Measurements from ENCODE around the gene TBL1X.

Gene TBL1X

GRCh38 chrX:9538544-9539045, 73.7 kb downstream of the TBL1X start:
- DNase-seq: no peak

DNA sequence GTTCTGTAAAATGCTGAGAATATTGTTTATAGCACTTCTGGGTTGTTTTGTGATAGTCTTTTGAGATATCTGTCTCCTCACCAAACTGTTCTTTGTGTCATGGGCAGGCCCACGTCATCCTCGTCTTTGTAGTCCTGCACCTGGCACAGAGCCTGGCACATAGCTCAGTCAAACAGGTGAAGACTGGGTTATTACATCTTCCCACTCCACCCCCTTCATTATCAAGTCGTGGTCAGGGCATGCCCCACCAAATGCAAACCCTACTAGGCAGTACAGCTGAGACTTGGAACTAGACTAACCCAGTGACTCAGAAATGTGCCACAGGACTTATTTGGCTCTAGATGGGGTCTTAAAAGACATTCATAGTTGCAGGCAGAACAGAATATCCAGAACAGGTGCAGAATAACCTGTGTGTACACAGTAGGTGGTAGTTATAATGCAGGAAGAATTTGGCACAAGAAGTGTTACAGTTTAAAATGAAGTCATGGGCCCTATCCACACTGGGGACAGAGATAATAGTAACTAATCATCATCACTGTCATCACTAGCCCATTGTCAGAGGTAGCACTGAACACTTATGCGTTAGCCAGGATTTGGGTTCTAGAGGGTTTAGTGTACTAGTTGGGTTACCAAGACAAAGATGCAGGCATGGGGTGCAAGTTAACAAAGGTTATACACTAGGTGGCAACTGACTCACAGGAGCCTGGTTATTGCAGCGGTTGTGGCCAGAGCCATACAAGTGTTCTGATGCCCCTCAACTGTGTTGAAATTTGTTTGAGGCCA, 74.9 kb downstream of the TBL1X start:
- no peak for DNase-seq

- DNase-seq: no peak
These were observed 77.4 kb downstream of the TBL1X start for GRCh38 chrX:9542106-9542760.

- no peak for DNase-seq
These were observed 77.9 kb downstream of the TBL1X start for GRCh38 chrX:9542761-9543111.

DNA sequence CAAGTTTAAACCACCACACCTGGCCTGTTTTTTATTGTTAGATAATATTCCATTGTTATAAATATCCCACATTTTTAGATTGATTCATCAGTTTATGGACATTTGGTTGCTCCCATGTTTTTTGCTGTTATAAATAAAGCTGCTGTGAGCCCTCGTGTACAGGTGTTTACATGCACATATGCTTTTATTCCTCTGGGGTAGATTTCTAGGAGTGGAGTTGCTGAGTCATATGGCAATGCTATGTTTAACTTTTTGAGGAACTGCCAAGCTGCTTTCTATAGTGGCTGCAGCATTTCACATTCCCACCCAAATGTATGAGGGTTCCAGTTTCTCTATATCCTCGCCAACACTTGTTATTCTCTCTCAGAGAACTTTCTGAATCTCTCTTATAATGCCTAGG, 90.5 kb downstream of the TBL1X start:
- DNase-seq: no peak

DNA sequence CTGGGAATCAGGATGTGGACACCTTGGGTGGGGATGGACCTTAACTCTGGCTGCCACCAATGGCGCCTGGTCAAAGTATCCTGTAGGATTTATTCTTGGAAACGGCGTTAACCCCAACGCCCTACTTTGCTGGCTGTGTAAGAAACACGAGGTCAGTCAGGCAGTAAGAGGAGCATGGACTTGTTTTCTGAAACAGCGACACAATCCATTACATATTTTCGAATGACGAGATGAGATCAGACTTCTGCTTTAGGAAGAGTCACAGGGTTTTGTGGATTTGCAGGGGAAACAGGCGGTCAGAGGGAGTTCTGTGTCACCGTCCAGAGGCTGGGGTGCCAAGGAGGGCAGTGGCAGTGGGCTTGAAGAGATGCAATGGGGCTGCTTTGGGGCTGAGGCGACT, 92.2 kb downstream of the TBL1X start:
- no peak for DNase-seq

DNA sequence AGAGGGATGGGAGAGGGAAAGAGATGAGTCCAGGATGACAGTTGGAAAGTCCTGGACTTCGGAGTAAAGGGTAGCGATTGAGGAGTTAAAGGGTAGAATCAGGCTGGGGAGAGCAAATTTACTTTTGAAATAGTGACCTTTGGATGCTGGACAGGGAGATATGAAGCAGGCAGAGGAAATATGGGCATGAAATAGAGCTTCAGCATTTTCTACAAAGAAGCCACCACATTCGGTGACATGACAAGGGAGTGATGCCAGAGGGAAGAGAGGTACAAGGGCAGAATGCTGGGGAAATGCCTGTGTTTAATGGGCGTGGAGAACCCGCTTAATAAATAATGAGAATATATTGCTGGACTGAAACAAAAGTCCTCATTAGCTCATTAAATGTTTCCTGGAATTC, 92.7 kb downstream of the TBL1X start:
- DNase-seq: no peak

DNA sequence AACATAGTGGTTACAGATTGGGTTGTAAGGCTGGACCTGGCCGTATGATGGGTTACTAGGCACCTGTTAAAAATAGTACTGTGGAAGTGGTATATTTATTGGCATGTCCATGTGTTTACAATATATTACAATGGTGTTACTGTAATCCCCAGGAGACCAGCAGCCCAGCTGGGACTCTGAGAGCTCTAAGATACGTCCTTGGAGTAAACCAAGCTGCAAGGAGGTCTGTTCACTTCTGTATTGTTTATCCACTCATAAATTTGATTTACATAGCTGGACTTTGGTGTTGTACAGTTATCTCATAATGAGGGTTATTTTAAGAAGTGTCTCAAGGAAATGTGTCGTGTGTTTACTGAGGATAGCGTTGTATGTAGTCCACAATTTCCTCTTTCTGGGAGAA, 93.8 kb downstream of the TBL1X start:
- no peak for DNase-seq

DNA sequence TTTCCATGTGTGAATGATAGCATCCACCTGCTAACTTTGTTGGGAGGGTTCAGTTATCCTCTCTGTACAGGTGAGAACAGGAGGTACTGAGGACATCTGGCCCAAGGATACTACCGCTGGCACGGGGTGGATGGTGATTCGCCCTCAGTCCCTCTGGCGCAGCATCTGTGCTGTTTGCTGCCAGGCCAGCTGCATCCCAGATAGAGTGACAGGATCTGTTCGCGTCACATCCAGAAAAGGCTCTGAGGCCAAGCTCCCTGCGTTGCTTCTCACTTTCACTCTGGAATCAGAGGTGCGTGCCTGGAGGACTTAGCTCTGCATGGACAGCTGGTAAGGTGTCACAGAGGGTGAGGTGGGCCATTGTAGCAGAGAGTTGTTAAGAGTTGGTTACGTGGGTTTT, 95.4 kb downstream of the TBL1X start:
- no peak for DNase-seq

GRCh38 chrX:9561199-9561598, 96.3 kb downstream of the TBL1X start:
- no peak for DNase-seq

DNA sequence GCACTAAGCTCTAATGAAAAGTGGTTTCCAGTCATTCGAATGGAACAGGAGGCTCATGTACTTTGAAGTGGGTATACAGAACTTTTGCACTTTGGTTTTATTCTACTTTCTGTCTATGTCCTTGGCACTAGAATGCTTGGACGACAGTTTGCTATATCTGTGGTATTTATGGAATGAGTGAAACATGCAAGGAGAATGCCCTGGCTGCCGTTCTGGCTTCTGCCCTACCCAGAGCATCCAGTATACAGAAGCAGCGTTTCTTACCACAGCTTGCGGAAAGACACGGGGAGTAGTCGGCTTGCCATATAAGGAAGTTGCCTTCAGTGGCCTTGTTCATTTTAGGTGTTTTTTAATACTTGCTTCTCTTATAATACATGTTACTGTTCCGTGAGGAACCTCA, 98.0 kb downstream of the TBL1X start:
- no peak for DNase-seq

- no peak for DNase-seq
These were observed 101.3 kb downstream of the TBL1X start for GRCh38 chrX:9566150-9566621.

DNA sequence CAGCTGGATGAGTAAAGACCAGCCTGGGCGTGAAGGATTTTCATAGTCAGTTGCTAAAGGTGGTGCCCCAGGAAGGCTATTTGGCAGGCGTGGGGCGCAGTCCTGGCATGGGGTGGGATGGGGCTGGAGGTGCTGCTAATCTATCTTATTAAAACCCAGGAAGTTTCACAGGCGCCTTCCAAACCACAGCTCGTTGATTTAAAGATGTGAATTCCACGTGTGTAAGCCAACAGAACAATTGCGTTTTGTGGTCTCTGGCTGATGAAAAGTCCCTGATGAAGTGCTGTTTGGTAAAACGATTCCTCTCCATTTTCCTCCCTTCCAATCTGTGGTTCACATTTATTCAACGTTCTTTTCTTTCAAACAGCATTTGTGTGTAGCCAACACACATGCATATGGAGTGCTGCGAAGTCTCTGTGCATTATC, 105.0 kb downstream of the TBL1X start:
- no peak for DNase-seq

DNA sequence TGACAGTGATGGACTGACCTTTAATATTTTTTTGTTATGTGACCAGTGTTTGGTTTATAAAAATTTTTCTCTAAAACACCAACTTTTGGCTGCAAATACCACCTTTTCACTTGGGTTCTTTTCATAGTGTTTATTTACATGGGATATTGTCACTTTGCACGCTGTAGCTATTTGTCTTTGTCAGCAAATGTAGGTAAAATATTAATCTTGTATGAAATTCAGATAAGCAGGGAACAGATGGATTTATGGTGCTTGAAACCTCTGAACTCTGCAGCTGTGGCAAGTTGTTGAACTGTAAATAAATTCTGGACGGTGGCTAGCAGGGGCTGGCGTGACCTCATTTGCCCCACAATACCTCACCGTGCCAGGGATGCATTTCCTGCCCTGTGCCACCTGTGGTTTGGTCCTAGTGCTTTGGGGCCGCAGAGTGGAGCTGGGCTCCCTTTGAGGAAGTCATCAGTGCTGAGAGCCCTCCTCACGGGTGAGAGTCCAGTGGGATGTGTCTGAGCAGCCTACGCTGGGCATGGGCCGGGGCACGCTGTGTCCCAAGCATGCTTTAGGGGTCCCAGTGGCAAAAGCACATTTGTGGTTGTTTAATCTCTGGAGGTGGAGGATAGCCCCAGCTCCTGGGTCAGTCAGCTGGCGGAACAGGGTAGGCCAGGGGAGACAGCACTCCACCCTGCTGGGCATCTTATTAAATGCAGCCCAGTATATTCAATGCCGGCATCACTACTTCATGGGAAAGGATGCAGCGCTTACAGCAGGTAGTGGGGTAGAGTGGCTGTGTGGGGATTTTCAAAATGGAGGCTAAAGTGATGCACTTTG, 108.6 kb downstream of the TBL1X start:
- DNase-seq: no peak

- DNase-seq: no peak
These were observed 111.2 kb downstream of the TBL1X start for GRCh38 chrX:9576059-9576458.

- DNase-seq: no peak
These were observed 112.7 kb downstream of the TBL1X start for GRCh38 chrX:9577555-9577954.

DNA sequence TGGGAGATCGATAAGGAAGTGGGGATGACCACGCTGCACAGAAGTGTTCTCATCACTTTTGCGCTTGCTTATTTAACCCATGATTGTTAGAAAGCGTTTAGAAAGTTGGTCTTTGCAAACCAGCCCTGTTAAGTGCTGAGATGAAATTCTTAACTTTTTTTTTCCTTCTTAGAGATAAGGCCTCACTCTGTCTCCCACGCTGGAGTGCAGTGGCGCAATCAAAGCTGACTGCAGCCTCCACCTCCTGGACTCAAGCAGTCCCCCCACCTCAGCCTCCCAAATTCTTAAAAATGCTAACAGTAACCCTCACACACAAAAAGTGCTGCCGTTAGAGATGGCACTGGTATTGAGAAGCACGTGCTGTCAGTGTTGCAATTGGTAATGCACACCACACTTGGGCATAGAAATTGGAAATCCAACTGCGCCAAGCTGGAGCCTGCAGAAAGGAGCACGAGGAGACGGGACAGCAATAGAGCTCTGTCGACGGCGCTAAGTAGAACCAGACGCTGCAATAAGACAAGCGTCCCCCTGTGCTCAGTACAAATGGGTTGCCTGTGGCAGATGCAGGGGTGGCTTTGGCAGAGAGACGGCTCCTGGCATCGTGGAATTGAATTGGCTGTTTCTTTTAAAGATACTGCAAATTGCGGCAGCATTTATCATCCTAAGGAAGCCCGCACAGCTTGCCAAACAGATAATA, 113.4 kb downstream of the TBL1X start:
- no peak for DNase-seq

DNA sequence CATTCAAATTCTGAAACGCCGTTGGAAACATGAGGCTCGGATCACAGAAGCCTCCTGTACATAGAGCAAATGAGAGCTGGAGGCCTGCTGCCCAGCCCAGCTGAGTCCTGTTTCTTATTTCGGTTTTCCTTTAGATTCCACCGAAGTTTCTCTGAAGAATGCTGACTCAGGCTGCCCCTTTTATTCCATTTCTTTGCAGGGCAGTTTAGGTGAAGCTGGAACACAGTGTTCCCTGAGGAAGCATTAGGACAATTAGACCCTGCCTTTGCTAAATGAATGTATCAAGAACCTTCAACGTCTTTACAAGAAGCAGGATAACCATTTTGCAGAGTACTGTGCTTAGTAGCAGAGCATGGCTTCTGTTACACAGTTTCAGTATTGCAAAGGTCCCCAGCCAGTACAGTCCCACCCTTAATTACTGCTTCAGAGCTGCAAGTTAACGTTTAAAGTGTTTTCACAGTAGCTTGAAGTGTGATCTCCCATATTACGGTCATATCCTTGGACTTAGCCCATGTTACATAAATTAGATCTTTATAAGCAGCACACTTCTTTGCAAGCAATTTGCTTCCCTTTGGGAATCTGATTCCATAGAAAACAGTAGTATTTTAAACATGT, 117.0 kb downstream of the TBL1X start:
- DNase-seq: no peak

DNA sequence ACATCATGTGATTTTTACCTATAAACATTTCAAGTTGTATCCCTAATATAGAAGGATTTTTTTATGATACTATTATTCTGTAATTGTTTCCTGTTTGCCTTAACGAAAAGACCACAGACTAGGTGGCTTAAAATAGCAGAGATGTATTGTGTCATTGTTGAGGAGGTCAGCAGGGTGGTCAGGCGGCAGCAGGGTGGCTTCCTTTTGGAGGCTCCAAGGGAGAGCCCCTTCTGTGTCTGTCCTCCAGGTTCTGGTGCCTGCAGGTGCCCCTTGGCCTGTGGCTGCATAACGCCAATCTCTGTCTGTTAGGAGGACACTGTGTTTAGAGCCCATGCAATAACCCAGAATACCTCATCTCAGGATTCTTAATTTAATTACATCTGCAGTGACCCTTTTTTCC, 118.1 kb downstream of the TBL1X start:
- DNase-seq: no peak

- DNase-seq: no peak
These were observed 122.1 kb downstream of the TBL1X start for GRCh38 chrX:9586992-9587392.

- DNase-seq: no peak
These were observed 122.8 kb downstream of the TBL1X start for GRCh38 chrX:9587642-9588041.

- DNase-seq: no peak
These were observed 126.6 kb downstream of the TBL1X start for GRCh38 chrX:9591496-9591895.

- DNase-seq: no peak
These were observed 128.9 kb downstream of the TBL1X start for GRCh38 chrX:9593756-9594155.
